G401.6 (cell line): ENCODE measurements around the gene CHAC1.
"Not testable (repeated sequence)": the region's sequence is repeated elsewhere in the genome, so short reads cannot be mapped to it uniquely, and the experiment has no call there.

Experiments used
- FAIRE-seq: peaks from 2 replicates; lab custom pipeline; 2012; peaks lifted over from hg19 to GRCh38; lab: Jason Lieb, UNC

CHAC1 gene

GRCh38 chr15:40958146-40958545 lies 4.9 kb downstream of the CHAC1 start:
- FAIRE-seq, result no peak

- FAIRE-seq, result no peak
Measured at GRCh38 chr15:40958723-40959122, 5.5 kb downstream of the CHAC1 start.

- no peak for FAIRE-seq
Measured at GRCh38 chr15:40959331-40960141, 6.3 kb downstream of the CHAC1 start.

GRCh38 chr15:40960151-40960885 lies 7.0 kb downstream of the CHAC1 start:
- FAIRE-seq, result no peak

- FAIRE-seq, result no peak
Measured at GRCh38 chr15:40960925-40961324, 7.7 kb downstream of the CHAC1 start.

- FAIRE-seq, result not testable (repeated sequence)
Measured at GRCh38 chr15:40961740-40962139, 8.5 kb downstream of the CHAC1 start.

- not testable (repeated sequence) for FAIRE-seq
Measured at GRCh38 chr15:40962317-40962716, 9.0 kb downstream of the CHAC1 start.

- no peak for FAIRE-seq
Measured at GRCh38 chr15:40963201-40963600, 9.9 kb downstream of the CHAC1 start.

GRCh38 chr15:40964006-40964405 lies 10.7 kb downstream of the CHAC1 start:
- FAIRE-seq, result no peak

GRCh38 chr15:40964634-40965033 lies 11.4 kb downstream of the CHAC1 start:
- no peak for FAIRE-seq

GRCh38 chr15:40968290-40969085 lies 15.2 kb downstream of the CHAC1 start:
- FAIRE-seq, result no peak

GRCh38 chr15:40969363-40969762 lies 16.1 kb downstream of the CHAC1 start:
- no peak for FAIRE-seq

GRCh38 chr15:40974879-40975278 lies 21.6 kb downstream of the CHAC1 start:
- FAIRE-seq, result no peak

GRCh38 chr15:40976819-40977218 lies 23.5 kb downstream of the CHAC1 start:
- FAIRE-seq, result no peak

GRCh38 chr15:40978141-40978540 lies 24.9 kb downstream of the CHAC1 start:
- no peak for FAIRE-seq

- no peak for FAIRE-seq
Measured at GRCh38 chr15:40978562-40978961, 25.3 kb downstream of the CHAC1 start.

- no peak for FAIRE-seq
Measured at GRCh38 chr15:40981186-40981585, 27.9 kb downstream of the CHAC1 start.

GRCh38 chr15:40982855-40983254 lies 29.6 kb downstream of the CHAC1 start:
- FAIRE-seq, result no peak

GRCh38 chr15:40984406-40984805 lies 31.1 kb downstream of the CHAC1 start:
- FAIRE-seq, result no peak

GRCh38 chr15:40984964-40985363 lies 31.7 kb downstream of the CHAC1 start:
- no peak for FAIRE-seq

- no peak for FAIRE-seq
Measured at GRCh38 chr15:40985541-40986330, 32.5 kb downstream of the CHAC1 start.

- FAIRE-seq, result no peak
Measured at GRCh38 chr15:40986820-40987219, 33.5 kb downstream of the CHAC1 start.
